ENCODE data around the gene FGFR3.

The FGFR3 gene

GRCh38 chr4:1798580-1799386 lies 5.7 kb downstream of the FGFR3 start:
- H2BK15ac ChIP-seq (replicated peaks; ENCODE audit: low read depth): no peak overlapping the region

GRCh38 chr4:1799387-1800375 lies 6.6 kb downstream of the FGFR3 start:
- no CpG with 5 or more reads among the region's 41 CpGs for WGBS (ENCODE audit: extremely low coverage, insufficient coverage, low lambda C conversion rate)
- no peak overlapping the region for H3K18ac ChIP-seq (ENCODE audit: low read length)
- no peak overlapping the region for H3K27ac ChIP-seq (ENCODE audit: low read depth, low read length)

More at GRCh38 chr4:1798580-1799386, 5.7 kb downstream of the FGFR3 start:
- Histone ChIP-seq H3K27ac (ENCODE audit: low read depth, low read length) (no peak overlapping the region), H2BK120ac (ENCODE audit: low read depth, low read length) (no peak overlapping the region), H3K56ac (ENCODE audit: low read length) (no peak overlapping the region), H2BK5ac (ENCODE audit: low read length) (no peak overlapping the region), H4K8ac (ENCODE audit: low read depth, low read length) (no peak overlapping the region), H3K79me1 (ENCODE audit: low read length) (peaks cover 14% of the 10 kb centered on the region), H3K23ac (ENCODE audit: low read length) (no peak overlapping the region), H2AK5ac (ENCODE audit: low read length) (no peak overlapping the region), H3K27me3 (ENCODE audit: insufficient read depth, low read length, poor library complexity) (no peaks in the 10 kb centered on the region), H3K18ac (ENCODE audit: low read length) (no peak overlapping the region), H3K36me3 (ENCODE audit: control insufficient read depth, insufficient read depth, low read length) (no peaks in the 10 kb centered on the region), H3K4me1 (ENCODE audit: control insufficient read depth, low read depth, low read length) (no peaks in the 10 kb centered on the region), H3K4ac (ENCODE audit: low read depth, low read length) (no peak overlapping the region), H3K4me3 (ENCODE audit: low read length) (no peak overlapping the region), H3K4me2 (ENCODE audit: low read length) (no peak overlapping the region), H3K9ac (ENCODE audit: low read length) (no peak overlapping the region), H3K79me2 (ENCODE audit: control insufficient read depth, insufficient read depth, low read length) (peaks cover 18% of the 10 kb centered on the region), H4K5ac (ENCODE audit: low read length) (no peak overlapping the region)
- no CpG with 5 or more reads among the region's 30 CpGs for WGBS (ENCODE audit: extremely low coverage, insufficient coverage, low lambda C conversion rate)
- no peak for DNase-seq

DNA sequence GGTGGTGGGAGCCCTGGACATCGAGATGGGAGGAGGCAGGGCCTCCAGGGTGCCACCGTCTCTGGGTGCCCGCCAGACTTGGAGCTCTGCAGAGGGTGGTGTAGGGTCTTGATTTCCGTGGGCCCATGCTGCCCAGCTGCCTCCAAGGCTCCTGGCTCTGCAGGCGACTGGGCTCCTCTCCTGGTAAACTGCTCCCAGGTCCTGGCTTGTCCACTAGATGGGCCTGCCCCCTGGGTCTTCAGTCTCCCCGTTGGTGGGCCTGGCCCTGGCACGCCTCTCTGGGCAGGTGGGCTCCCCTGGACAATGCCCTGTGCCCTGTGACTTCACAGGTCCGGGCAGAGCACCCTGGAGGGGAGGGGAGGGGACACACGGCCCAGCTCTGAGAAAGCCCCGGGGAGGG lies 7.7 kb downstream of the FGFR3 start:
- Histone ChIP-seq H3K23ac (ENCODE audit: low read length) (no peak overlapping the region), H3K27ac (ENCODE audit: low read depth, low read length) (no peak overlapping the region), H3K79me2 (ENCODE audit: control insufficient read depth, insufficient read depth, low read length) (peaks cover 14% of the 10 kb centered on the region), H3K4ac (ENCODE audit: low read depth, low read length) (no peak overlapping the region), H4K5ac (ENCODE audit: low read length) (no peak overlapping the region), H2BK120ac (ENCODE audit: low read depth, low read length) (no peak overlapping the region), H3K79me1 (ENCODE audit: low read length) (peaks cover 11% of the 10 kb centered on the region), H2AK5ac (ENCODE audit: low read length) (no peak overlapping the region), H3K4me2 (ENCODE audit: low read length) (no peak overlapping the region), H3K9ac (ENCODE audit: low read length) (no peak overlapping the region), H4K8ac (ENCODE audit: low read depth, low read length) (no peak overlapping the region), H3K18ac (ENCODE audit: low read length) (no peak overlapping the region), H2BK5ac (ENCODE audit: low read length) (no peak overlapping the region), H3K27me3 (ENCODE audit: insufficient read depth, low read length, poor library complexity) (no peaks in the 10 kb centered on the region), H3K4me3 (ENCODE audit: low read length) (no peak overlapping the region), H3K56ac (ENCODE audit: low read length) (no peak overlapping the region), H3K4me1 (ENCODE audit: control insufficient read depth, low read depth, low read length) (no peaks in the 10 kb centered on the region), H3K36me3 (ENCODE audit: control insufficient read depth, insufficient read depth, low read length) (peaks cover 2% of the 10 kb centered on the region), H2BK15ac (replicated peaks; ENCODE audit: low read depth) (no peak overlapping the region)
- WGBS (ENCODE audit: extremely low coverage, insufficient coverage, low lambda C conversion rate): no CpG with 5 or more reads among the region's 10 CpGs
- no peak for DNase-seq

More at GRCh38 chr4:1799387-1800375, 6.6 kb downstream of the FGFR3 start:
- H3K4me3 ChIP-seq (ENCODE audit: low read length): no peak overlapping the region
- no peak overlapping the region for H4K8ac ChIP-seq (ENCODE audit: low read depth, low read length)
- no peak overlapping the region for H3K56ac ChIP-seq (ENCODE audit: low read length)
- no peak overlapping the region for H4K5ac ChIP-seq (ENCODE audit: low read length)
- no peaks in the 10 kb centered on the region for H3K27me3 ChIP-seq (ENCODE audit: insufficient read depth, low read length, poor library complexity)
- H2AK5ac ChIP-seq (ENCODE audit: low read length): no peak overlapping the region
- no peak overlapping the region for H3K4me2 ChIP-seq (ENCODE audit: low read length)
- H3K4ac ChIP-seq (ENCODE audit: low read depth, low read length): no peak overlapping the region
- no peak overlapping the region for H2BK120ac ChIP-seq (ENCODE audit: low read depth, low read length)
- H2BK15ac ChIP-seq (replicated peaks; ENCODE audit: low read depth): no peak overlapping the region
- peaks cover 14% of the 10 kb centered on the region for H3K79me1 ChIP-seq (ENCODE audit: low read length)
- H3K36me3 ChIP-seq (ENCODE audit: control insufficient read depth, insufficient read depth, low read length): peaks cover 1% of the 10 kb centered on the region
- no peak overlapping the region for H2BK5ac ChIP-seq (ENCODE audit: low read length)
- no peak overlapping the region for H3K23ac ChIP-seq (ENCODE audit: low read length)
- no peak for DNase-seq
- no peak overlapping the region for H3K9ac ChIP-seq (ENCODE audit: low read length)
- peaks cover 18% of the 10 kb centered on the region for H3K79me2 ChIP-seq (ENCODE audit: control insufficient read depth, insufficient read depth, low read length)
- H3K4me1 ChIP-seq (ENCODE audit: control insufficient read depth, low read depth, low read length): no peaks in the 10 kb centered on the region

GRCh38 chr4:1801286-1801958 lies 8.3 kb downstream of the FGFR3 start:
- H3K27me3 ChIP-seq (ENCODE audit: insufficient read depth, low read length, poor library complexity): no peaks in the 10 kb centered on the region
- H3K4ac ChIP-seq (ENCODE audit: low read depth, low read length): no peak overlapping the region
- no peak overlapping the region for H2BK120ac ChIP-seq (ENCODE audit: low read depth, low read length)
- H3K4me1 ChIP-seq (ENCODE audit: control insufficient read depth, low read depth, low read length): no peaks in the 10 kb centered on the region
- no peak overlapping the region for H2BK15ac ChIP-seq (replicated peaks; ENCODE audit: low read depth)
- H3K4me3 ChIP-seq (ENCODE audit: low read length): no peak overlapping the region
- no peak overlapping the region for H3K56ac ChIP-seq (ENCODE audit: low read length)
- H4K8ac ChIP-seq (ENCODE audit: low read depth, low read length): no peak overlapping the region
- H3K36me3 ChIP-seq (ENCODE audit: control insufficient read depth, insufficient read depth, low read length): peaks cover 5% of the 10 kb centered on the region
- no peak overlapping the region for H3K18ac ChIP-seq (ENCODE audit: low read length)
- H3K23ac ChIP-seq (ENCODE audit: low read length): no peak overlapping the region
- no peak overlapping the region for H2BK5ac ChIP-seq (ENCODE audit: low read length)
- H2AK5ac ChIP-seq (ENCODE audit: low read length): no peak overlapping the region
- H3K27ac ChIP-seq (ENCODE audit: low read depth, low read length): no peak overlapping the region
- peaks cover 8% of the 10 kb centered on the region for H3K79me2 ChIP-seq (ENCODE audit: control insufficient read depth, insufficient read depth, low read length)
- H4K5ac ChIP-seq (ENCODE audit: low read length): no peak overlapping the region
- H3K9ac ChIP-seq (ENCODE audit: low read length): no peak overlapping the region
- no peak overlapping the region for H3K4me2 ChIP-seq (ENCODE audit: low read length)
- DNase-seq: no peak
- WGBS (ENCODE audit: extremely low coverage, insufficient coverage, low lambda C conversion rate): no CpG with 5 or more reads among the region's 56 CpGs
- peaks cover 6% of the 10 kb centered on the region for H3K79me1 ChIP-seq (ENCODE audit: low read length)

DNA sequence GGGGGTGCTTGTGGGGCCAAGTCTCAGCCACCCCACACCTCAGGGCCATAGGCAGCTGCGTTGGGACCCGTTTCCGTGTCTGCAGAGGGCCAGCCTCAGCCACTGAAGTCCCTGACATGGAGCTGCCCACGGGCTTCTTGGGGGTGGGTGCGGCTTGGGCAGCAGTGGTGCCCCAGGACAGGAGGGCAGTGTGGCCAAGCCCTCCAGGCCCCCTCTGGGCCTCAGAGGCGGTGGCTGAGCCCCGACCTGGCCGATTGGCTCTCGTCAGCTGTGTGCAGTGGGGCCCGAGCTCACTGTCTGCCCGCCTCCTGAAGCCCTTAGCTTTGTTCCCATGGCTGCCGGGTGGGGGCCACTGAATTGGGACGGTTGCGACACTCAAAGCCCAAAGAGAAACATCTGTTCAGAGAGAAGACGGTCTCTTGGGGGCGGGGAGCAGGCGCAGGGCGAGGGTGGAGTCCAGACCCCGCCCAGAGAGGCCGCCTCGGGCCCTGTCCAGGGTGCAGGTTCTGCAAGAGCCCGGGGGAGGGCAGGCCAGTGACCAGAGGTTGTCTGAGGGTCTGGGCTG lies 9.1 kb downstream of the FGFR3 start:
- no CpG with 5 or more reads among the region's 22 CpGs for WGBS (ENCODE audit: extremely low coverage, insufficient coverage, low lambda C conversion rate)

More for the DNA sequence above, 9.1 kb downstream of the FGFR3 start:
- Histone ChIP-seq H3K9ac (ENCODE audit: low read length) (no peak overlapping the region), H3K4me1 (ENCODE audit: control insufficient read depth, low read depth, low read length) (no peaks in the 10 kb centered on the region), H3K4me3 (ENCODE audit: low read length) (no peak overlapping the region), H3K27ac (ENCODE audit: low read depth, low read length) (no peak overlapping the region), H2BK5ac (ENCODE audit: low read length) (no peak overlapping the region), H3K56ac (ENCODE audit: low read length) (no peak overlapping the region), H4K8ac (ENCODE audit: low read depth, low read length) (no peak overlapping the region), H3K4ac (ENCODE audit: low read depth, low read length) (no peak overlapping the region), H3K27me3 (ENCODE audit: insufficient read depth, low read length, poor library complexity) (no peaks in the 10 kb centered on the region), H3K4me2 (ENCODE audit: low read length) (no peak overlapping the region), H3K79me1 (ENCODE audit: low read length) (peaks cover under 1% of the 10 kb centered on the region), H2BK120ac (ENCODE audit: low read depth, low read length) (no peak overlapping the region), H2AK5ac (ENCODE audit: low read length) (no peak overlapping the region), H3K36me3 (ENCODE audit: control insufficient read depth, insufficient read depth, low read length) (peaks cover 5% of the 10 kb centered on the region), H2BK15ac (replicated peaks; ENCODE audit: low read depth) (no peak overlapping the region), H3K18ac (ENCODE audit: low read length) (no peak overlapping the region), H3K79me2 (ENCODE audit: control insufficient read depth, insufficient read depth, low read length) (peaks cover under 1% of the 10 kb centered on the region), H4K5ac (ENCODE audit: low read length) (no peak overlapping the region), H3K23ac (ENCODE audit: low read length) (no peak overlapping the region)
- DNase-seq: no peak

Measured in mesendoderm (in vitro differentiated cells).